Bronchial epithelial cell (primary cell): ENCODE measurements around the gene TRIM36. TPM values are rescaled to one million over a fixed set of nuclear protein-coding genes. Genes with fewer than 3 reads are reported as not detected.

ENCODE experiments used
- DNase-seq: peaks from one replicate; pipeline ENCODE4 v3.0.0-alpha.2; 2010; ENCODE audit warnings: low read depth
- FAIRE-seq: peaks from 2 replicates; lab custom pipeline; 2011; peaks lifted over from hg19 to GRCh38; lab: Jason Lieb, UNC
- H3K27me3 ChIP-seq: 2 replicates; pipeline ENCODE4 v1.5.1; 2011; ENCODE audit warnings: low read length; ENCODE audit not compliant: control insufficient read depth, insufficient read depth
- H3K36me3 ChIP-seq: 2 replicates; pipeline ENCODE4 v1.5.1; 2011; ENCODE audit warnings: low read length; ENCODE audit not compliant: control insufficient read depth, insufficient read depth
- H3K4me3 ChIP-seq: 2 replicates; pipeline ENCODE4 v1.5.1; 2011; ENCODE audit warnings: mild to moderate bottlenecking, low read depth, low read length, control low read depth
- total RNA-seq: library from RNA; depleted of rRNA; stranded (reverse); fragments of >200 nt; gene quantifications from 2 replicates; pipeline ENCODE4 v1.2.1, GENCODE V29; 2014
- TF ChIP-seq, protein P1 (sequence below): IDR thresholded peaks from 2 replicates; pipeline ENCODE4 v1.5.1; 2011; ENCODE audit warnings: mild to moderate bottlenecking, moderate library complexity, low read length, control low read depth, inconsistent platforms; ENCODE audit not compliant: insufficient read depth, severe bottlenecking

TRIM36 gene
- total RNA-seq, 1 donor from 2014 or later, result 0.53 TPM

- TF ChIP-seq, protein P1, sequence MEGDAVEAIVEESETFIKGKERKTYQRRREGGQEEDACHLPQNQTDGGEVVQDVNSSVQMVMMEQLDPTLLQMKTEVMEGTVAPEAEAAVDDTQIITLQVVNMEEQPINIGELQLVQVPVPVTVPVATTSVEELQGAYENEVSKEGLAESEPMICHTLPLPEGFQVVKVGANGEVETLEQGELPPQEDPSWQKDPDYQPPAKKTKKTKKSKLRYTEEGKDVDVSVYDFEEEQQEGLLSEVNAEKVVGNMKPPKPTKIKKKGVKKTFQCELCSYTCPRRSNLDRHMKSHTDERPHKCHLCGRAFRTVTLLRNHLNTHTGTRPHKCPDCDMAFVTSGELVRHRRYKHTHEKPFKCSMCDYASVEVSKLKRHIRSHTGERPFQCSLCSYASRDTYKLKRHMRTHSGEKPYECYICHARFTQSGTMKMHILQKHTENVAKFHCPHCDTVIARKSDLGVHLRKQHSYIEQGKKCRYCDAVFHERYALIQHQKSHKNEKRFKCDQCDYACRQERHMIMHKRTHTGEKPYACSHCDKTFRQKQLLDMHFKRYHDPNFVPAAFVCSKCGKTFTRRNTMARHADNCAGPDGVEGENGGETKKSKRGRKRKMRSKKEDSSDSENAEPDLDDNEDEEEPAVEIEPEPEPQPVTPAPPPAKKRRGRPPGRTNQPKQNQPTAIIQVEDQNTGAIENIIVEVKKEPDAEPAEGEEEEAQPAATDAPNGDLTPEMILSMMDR, result no peak
- no peak for DNase-seq
- FAIRE-seq, result no peak
- Histone ChIP-seq H3K4me3 (no peak overlapping the region), H3K27me3 (peaks cover 16% of the 10 kb centered on the region), H3K36me3 (no peaks in the 10 kb centered on the region)
Observed at GRCh38 chr5:115170929-115171510, 1.3 kb upstream of the TRIM36 start.

- no peak for FAIRE-seq
- TF ChIP-seq, protein P1, result no peak
- peak overlapping the region; percentile 83 for H3K4me3 ChIP-seq
- H3K36me3 ChIP-seq, result no peaks in the 10 kb centered on the region
- no peak for DNase-seq
- H3K27me3 ChIP-seq, result peaks cover 16% of the 10 kb centered on the region
Observed at GRCh38 chr5:115170134-115170928, 623 bp upstream of the TRIM36 start.

GRCh38 chr5:115168829-115169486, 750 bp downstream of the TRIM36 start:
- H3K27me3 ChIP-seq, result peaks cover 13% of the 10 kb centered on the region

DNA sequence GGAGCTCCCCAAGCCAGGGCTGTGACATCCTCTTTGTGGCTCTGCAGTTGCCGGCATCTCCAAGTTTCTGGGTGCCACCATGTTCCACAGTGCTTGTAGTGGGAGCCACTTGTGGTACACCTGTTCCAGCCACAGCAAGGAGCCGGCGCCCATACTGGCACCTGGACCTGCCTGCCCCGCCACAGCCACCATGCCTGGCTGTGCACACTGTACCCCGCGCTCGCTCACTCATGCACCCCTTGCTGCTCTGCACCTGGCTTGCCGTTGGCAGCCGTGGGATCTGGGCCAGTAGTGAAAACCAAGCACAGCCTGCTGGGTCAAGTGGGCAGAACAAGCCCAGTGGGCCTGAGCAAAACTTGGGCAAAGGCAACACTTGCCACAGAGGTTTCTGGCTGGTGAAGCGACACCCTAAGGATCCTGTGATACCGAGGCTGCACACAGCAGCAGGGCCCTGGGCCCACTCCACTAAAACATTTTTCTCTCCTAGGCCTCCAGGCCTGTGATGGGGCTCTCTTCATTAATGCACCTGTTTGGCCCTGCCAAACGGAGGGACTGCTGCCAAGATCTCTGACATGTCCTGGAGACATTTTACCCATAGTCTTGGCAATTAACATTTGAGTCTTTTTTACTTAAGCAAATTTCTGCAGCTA, 2.8 kb downstream of the TRIM36 start:
- FAIRE-seq (no peak), DNase-seq (no peak)
- peaks cover 9% of the 10 kb centered on the region for H3K27me3 ChIP-seq
- H3K36me3 ChIP-seq, result no peaks in the 10 kb centered on the region
- TF ChIP-seq, protein P1, result no peak
- H3K4me3 ChIP-seq, result no peak overlapping the region

More at GRCh38 chr5:115168829-115169486, 750 bp downstream of the TRIM36 start:
- H3K36me3 ChIP-seq, result no peaks in the 10 kb centered on the region
- peak overlapping the region; percentile 83 for H3K4me3 ChIP-seq
- DNase-seq (peak; percentile 17), FAIRE-seq (no peak)
- TF ChIP-seq, protein P1, result no peak

- DNase-seq (no peak), FAIRE-seq (no peak)
- H3K4me3 ChIP-seq, result no peak overlapping the region
- H3K36me3 ChIP-seq, result no peaks in the 10 kb centered on the region
- H3K27me3 ChIP-seq, result peaks cover 5% of the 10 kb centered on the region
- TF ChIP-seq, protein P1, result no peak
Observed at GRCh38 chr5:115165790-115166189, 3.9 kb downstream of the TRIM36 start.
